ENCODE data around the gene CSAD.
A peak's percentile ranks its signal among the peaks of the same experiment; 100 is the strongest.

Gene CSAD

GRCh38 chr12:53214687-53215455, 34.1 kb upstream of the CSAD start:
- peaks cover 32% of the 10 kb centered on the region for H3K4me1 ChIP-seq (ENCODE audit: control insufficient read depth, insufficient read depth, low read length)

GRCh38 chr12:53214221-53214620, 33.5 kb upstream of the CSAD start:
- peaks cover 26% of the 10 kb centered on the region for H3K4me1 ChIP-seq (ENCODE audit: control insufficient read depth, insufficient read depth, low read length)
- H3K9me3 ChIP-seq (ENCODE audit: control insufficient read depth, low read length), result no peaks in the 10 kb centered on the region
- no peak overlapping the region for H3K4me3 ChIP-seq (ENCODE audit: low read length)
- H3K27me3 ChIP-seq (ENCODE audit: control insufficient read depth, insufficient read depth, low read length), result no peaks in the 10 kb centered on the region
- no peak overlapping the region for H3K9ac ChIP-seq (ENCODE audit: low read length)
- peaks cover 17% of the 10 kb centered on the region for H3K36me3 ChIP-seq (ENCODE audit: control insufficient read depth, insufficient read depth, low read length)

More at GRCh38 chr12:53214687-53215455, 34.1 kb upstream of the CSAD start:
- no peak overlapping the region for H3K4me3 ChIP-seq (ENCODE audit: low read length)
- no peak overlapping the region for H3K9ac ChIP-seq (ENCODE audit: low read length)
- no peaks in the 10 kb centered on the region for H3K27me3 ChIP-seq (ENCODE audit: control insufficient read depth, insufficient read depth, low read length)
- H3K36me3 ChIP-seq (ENCODE audit: control insufficient read depth, insufficient read depth, low read length), result peaks cover 17% of the 10 kb centered on the region
- no peaks in the 10 kb centered on the region for H3K9me3 ChIP-seq (ENCODE audit: control insufficient read depth, low read length)

DNA sequence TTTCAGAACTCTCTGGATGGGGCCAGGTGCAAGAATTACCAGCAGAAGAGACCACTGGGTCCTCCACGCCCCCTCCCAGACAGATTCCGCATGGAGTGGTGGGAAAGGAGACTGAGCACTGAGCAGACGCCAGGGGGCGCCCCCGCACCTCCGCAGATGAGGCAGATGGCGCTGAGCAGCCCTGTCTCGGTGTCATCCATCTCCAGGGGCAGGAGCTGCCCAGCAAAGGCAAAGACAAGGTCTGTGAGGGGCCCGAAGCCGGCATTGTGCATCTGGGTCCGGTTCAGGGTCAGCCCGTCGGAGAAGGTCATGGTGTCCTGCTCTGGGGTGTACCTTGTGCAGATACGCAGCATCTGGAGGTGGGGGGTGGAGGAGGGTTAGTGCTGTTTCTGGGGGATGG, 32.6 kb upstream of the CSAD start:
- Histone ChIP-seq H3K9me3 (ENCODE audit: control insufficient read depth, low read length) (no peaks in the 10 kb centered on the region), H3K9ac (ENCODE audit: low read length) (no peak overlapping the region), H3K27me3 (ENCODE audit: control insufficient read depth, insufficient read depth, low read length) (no peaks in the 10 kb centered on the region), H3K4me3 (ENCODE audit: low read length) (no peak overlapping the region), H3K4me1 (ENCODE audit: control insufficient read depth, insufficient read depth, low read length) (peaks cover 33% of the 10 kb centered on the region), H3K36me3 (ENCODE audit: control insufficient read depth, insufficient read depth, low read length) (peaks cover 17% of the 10 kb centered on the region)

DNA sequence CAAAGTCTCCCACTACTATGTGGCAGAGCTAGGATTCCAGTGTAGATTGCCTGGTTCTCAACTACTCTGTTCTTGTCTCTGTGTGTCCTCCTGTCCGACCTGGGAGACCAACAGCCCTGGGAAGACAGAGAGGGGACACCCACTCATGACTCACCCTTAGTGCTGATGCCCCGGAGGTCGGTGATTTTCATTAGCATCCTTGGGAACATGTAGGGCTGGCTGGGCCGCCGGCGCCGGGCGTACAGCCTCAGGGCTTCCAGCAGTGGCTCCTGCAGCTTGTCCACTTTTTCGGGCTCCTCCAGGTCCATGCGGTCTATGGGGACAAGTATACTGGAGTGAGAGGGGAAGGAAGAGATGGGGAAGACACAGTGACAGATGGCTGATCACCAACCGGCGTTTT, 32.2 kb upstream of the CSAD start:
- Histone ChIP-seq H3K4me1 (ENCODE audit: control insufficient read depth, insufficient read depth, low read length) (peaks cover 33% of the 10 kb centered on the region), H3K36me3 (ENCODE audit: control insufficient read depth, insufficient read depth, low read length) (peaks cover 17% of the 10 kb centered on the region), H3K9me3 (ENCODE audit: control insufficient read depth, low read length) (no peaks in the 10 kb centered on the region), H3K27me3 (ENCODE audit: control insufficient read depth, insufficient read depth, low read length) (no peaks in the 10 kb centered on the region), H3K4me3 (ENCODE audit: low read length) (no peak overlapping the region), H3K9ac (ENCODE audit: low read length) (no peak overlapping the region)

GRCh38 chr12:53211476-53212381, 31.0 kb upstream of the CSAD start:
- Histone ChIP-seq H3K9me3 (ENCODE audit: control insufficient read depth, low read length) (no peaks in the 10 kb centered on the region), H3K27me3 (ENCODE audit: control insufficient read depth, insufficient read depth, low read length) (no peaks in the 10 kb centered on the region), H3K36me3 (ENCODE audit: control insufficient read depth, insufficient read depth, low read length) (peaks cover 17% of the 10 kb centered on the region), H3K4me1 (ENCODE audit: control insufficient read depth, insufficient read depth, low read length) (peaks cover 26% of the 10 kb centered on the region), H3K9ac (ENCODE audit: low read length) (no peak overlapping the region), H3K4me3 (ENCODE audit: low read length) (no peak overlapping the region)

DNA sequence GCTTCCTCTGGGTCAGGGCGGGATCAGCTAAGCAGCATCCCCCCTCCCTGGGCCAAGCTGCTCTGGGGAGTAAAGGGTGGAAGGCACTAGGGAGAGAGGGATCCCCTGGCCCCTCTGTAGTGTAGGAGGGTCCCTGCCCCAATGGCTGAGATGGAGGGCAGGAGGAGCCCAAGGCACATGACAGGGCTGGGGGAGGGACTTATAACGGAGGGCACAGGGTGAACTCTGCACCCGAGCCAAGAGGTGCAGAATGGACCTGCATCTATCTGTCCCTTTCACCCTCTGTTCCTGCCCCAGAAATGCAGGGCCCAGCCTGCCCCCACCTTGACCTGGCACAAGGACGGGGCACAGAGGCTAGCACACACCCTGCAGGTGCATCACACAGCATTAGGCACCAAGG, 30.1 kb upstream of the CSAD start:
- no peaks in the 10 kb centered on the region for H3K9me3 ChIP-seq (ENCODE audit: control insufficient read depth, low read length)
- no peaks in the 10 kb centered on the region for H3K27me3 ChIP-seq (ENCODE audit: control insufficient read depth, insufficient read depth, low read length)
- no peak overlapping the region for H3K4me3 ChIP-seq (ENCODE audit: low read length)
- H3K4me1 ChIP-seq (ENCODE audit: control insufficient read depth, insufficient read depth, low read length), result peaks cover 19% of the 10 kb centered on the region
- H3K9ac ChIP-seq (ENCODE audit: low read length), result no peak overlapping the region
- H3K36me3 ChIP-seq (ENCODE audit: control insufficient read depth, insufficient read depth, low read length), result peaks cover 17% of the 10 kb centered on the region

DNA sequence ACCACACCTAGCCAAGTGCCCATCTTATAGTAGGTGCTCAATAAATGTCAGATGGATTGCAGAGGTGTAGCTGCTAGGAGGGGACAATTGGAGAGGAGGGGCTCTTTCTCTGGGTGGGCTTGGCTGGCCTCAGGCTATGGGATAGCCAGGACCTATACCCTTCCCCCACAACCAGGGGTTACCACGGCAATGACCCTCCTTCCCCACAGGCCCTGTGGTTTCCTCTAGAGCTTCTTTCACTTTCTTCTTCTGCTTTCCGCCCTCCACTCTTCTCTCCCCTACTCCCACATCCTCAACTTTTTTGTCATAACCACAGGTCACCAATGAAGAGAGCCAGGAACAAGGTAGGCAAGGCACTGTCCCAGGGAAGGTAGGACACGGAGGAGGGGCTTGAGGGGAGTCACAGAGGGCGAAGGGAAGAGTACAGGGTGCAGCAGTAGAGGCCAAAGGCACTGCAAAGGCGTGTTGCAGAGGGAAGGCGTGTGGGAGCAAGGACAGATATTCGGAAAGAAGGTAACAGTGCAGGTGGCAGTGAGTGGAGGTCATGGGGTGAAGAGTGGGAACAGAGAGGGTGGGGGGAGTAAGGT, 28.2 kb upstream of the CSAD start:
- no peak overlapping the region for H3K9ac ChIP-seq (ENCODE audit: low read length)
- H3K27me3 ChIP-seq (ENCODE audit: control insufficient read depth, insufficient read depth, low read length), result no peaks in the 10 kb centered on the region
- H3K4me1 ChIP-seq (ENCODE audit: control insufficient read depth, insufficient read depth, low read length), result peaks cover 19% of the 10 kb centered on the region
- H3K4me3 ChIP-seq (ENCODE audit: low read length), result no peak overlapping the region
- H3K9me3 ChIP-seq (ENCODE audit: control insufficient read depth, low read length), result no peaks in the 10 kb centered on the region
- H3K36me3 ChIP-seq (ENCODE audit: control insufficient read depth, insufficient read depth, low read length), result peaks cover 17% of the 10 kb centered on the region

DNA sequence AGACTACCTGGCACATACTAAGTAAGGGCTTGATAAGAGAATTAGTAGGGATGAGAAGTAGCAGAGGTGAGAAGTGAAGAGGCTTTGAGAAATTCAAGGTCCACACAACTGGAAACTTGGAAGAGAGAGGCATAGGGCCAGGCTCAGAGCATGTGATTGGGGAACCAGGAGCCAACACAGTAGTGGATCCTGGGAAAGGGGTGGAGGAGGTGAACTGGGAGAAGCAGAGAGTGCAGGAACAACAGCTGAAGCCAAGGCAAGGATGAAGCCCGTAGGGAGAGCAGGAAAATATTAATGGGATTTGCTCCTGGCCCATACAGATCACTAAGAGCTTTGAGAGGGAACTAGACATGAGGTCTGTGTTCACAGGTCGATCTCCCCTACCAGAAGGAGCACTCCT, 27.7 kb upstream of the CSAD start:
- H3K4me3 ChIP-seq (ENCODE audit: low read length), result no peak overlapping the region
- H3K36me3 ChIP-seq (ENCODE audit: control insufficient read depth, insufficient read depth, low read length), result peaks cover 17% of the 10 kb centered on the region
- no peaks in the 10 kb centered on the region for H3K9me3 ChIP-seq (ENCODE audit: control insufficient read depth, low read length)
- H3K27me3 ChIP-seq (ENCODE audit: control insufficient read depth, insufficient read depth, low read length), result no peaks in the 10 kb centered on the region
- no peak overlapping the region for H3K9ac ChIP-seq (ENCODE audit: low read length)
- H3K4me1 ChIP-seq (ENCODE audit: control insufficient read depth, insufficient read depth, low read length), result peaks cover 19% of the 10 kb centered on the region

- H3K4me1 ChIP-seq (ENCODE audit: control insufficient read depth, insufficient read depth, low read length), result peaks cover 19% of the 10 kb centered on the region
- peak within 1 kb of the TSS; percentile 10 for H3K9ac ChIP-seq (ENCODE audit: low read length)
- H3K27me3 ChIP-seq (ENCODE audit: control insufficient read depth, insufficient read depth, low read length), result no peaks in the 10 kb centered on the region
Measured at GRCh38 chr12:53207042-53207441, 26.3 kb upstream of the CSAD start, which contains the start of gene ITGB7. Gene ITGB7, minus strand, starts transcription at chr12:53207251. Its CDS starts 6,808 bp downstream, at chr12:53200443.

DNA sequence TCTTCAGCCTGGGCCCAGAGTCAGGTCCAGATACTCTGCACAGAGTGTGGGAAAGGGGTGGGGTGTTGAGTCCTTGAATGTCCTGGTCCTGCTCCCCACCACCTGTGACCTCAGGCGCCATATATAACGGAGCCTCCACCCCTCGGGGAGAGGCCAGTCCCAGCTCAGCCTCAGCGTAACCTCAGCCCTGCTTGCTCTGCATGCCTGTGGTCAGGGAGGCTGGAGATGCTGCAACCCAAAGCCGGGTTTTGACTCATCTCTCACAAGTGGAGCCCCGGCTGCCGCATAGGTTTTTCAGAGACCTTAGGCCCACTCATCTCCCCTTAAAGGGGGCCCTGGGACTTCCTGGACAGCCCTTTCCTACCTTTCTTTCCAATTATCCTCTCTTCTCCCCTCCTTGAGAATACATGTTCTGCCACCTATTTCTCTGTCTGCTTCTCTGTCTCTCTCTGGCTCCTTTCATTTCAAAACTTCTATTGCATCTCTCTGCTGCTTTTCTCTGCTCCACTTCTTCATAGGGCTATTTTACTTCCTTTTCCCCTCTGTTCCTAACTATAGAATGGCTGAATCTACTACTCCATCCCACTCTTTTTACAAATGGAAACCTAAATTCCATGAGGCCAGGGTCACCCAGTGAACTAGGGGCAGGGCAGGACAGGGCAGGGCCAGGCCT, 25.2 kb upstream of the CSAD start:
- Histone ChIP-seq H3K4me3 (ENCODE audit: low read length) (no peak overlapping the region), H3K27me3 (ENCODE audit: control insufficient read depth, insufficient read depth, low read length) (no peaks in the 10 kb centered on the region), H3K4me1 (ENCODE audit: control insufficient read depth, insufficient read depth, low read length) (peaks cover 19% of the 10 kb centered on the region), H3K9me3 (ENCODE audit: control insufficient read depth, low read length) (no peaks in the 10 kb centered on the region), H3K36me3 (ENCODE audit: control insufficient read depth, insufficient read depth, low read length) (peaks cover 6% of the 10 kb centered on the region), H3K9ac (ENCODE audit: low read length) (no peak overlapping the region)

More at GRCh38 chr12:53207042-53207441, 26.3 kb upstream of the CSAD start, which contains the start of gene ITGB7:
- H3K36me3 ChIP-seq (ENCODE audit: control insufficient read depth, insufficient read depth, low read length), result peaks cover 11% of the 10 kb centered on the region
- no peak within 1 kb of the TSS for H3K4me3 ChIP-seq (ENCODE audit: low read length)
- H3K9me3 ChIP-seq (ENCODE audit: control insufficient read depth, low read length), result no peaks in the 10 kb centered on the region

- Histone ChIP-seq H3K4me1 (ENCODE audit: control insufficient read depth, insufficient read depth, low read length) (peaks cover 19% of the 10 kb centered on the region), H3K9ac (ENCODE audit: low read length) (no peak overlapping the region)
Measured at GRCh38 chr12:53204351-53204750, 23.6 kb upstream of the CSAD start.

More at GRCh38 chr12:53204351-53204750, 23.6 kb upstream of the CSAD start:
- Histone ChIP-seq H3K4me3 (ENCODE audit: low read length) (no peak overlapping the region), H3K36me3 (ENCODE audit: control insufficient read depth, insufficient read depth, low read length) (no peaks in the 10 kb centered on the region), H3K9me3 (ENCODE audit: control insufficient read depth, low read length) (no peaks in the 10 kb centered on the region), H3K27me3 (ENCODE audit: control insufficient read depth, insufficient read depth, low read length) (no peaks in the 10 kb centered on the region)

Measured in mucosa of stomach (tissue), 1 donor.